Measurements from ENCODE around the gene ZNF580. TPM values are rescaled to one million over a fixed set of nuclear protein-coding genes. Genes with fewer than 3 reads are reported as not detected.

Gene ZNF580
- total and polyA plus RNA-seq, 2 experiments from 2014 or later = 10.1 to 53.8 TPM

DNA sequence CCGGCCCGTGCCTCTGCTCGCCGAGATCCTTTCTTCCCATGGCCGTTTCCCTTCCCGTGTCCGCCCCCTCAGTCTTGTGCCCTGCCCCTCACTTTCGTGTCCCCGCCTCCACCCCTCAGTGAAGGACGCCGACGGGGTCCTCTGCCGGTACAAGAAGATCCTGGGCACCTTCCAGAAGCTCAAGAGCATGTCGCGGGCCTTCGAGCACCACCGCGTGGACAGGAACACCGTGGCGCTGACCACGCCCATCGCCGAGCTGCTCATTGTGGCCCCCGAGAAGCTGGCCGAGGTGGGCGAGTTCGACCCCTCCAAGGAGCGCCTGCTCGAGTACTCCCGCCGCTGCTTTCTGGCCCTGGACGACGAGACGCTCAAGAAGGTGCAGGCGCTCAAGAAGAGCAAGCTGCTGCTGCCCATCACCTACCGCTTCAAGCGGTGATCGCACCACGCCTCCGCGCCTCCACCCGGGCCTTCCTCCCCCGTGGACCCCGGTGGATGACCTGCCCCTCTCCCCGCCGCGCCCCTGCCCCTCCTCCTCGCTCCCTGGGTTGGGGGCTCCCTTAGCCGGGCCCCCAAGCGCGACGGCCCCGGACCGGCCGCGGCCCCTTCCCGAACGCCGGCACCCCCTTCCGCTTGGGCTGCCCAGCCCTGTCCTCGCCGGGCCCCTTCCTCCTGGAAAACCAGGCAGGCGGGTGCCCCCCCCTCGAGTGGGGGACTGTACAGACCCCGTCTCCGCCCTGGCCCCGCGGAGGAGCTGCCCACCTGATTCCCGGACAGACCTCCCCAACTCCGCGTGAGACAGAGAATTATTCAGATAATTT lies 11.7 kb downstream of the ZNF580 start:
- Histone ChIP-seq H3K27ac (peak overlapping the region; percentile 51), H3K4me1 (ENCODE audit: insufficient read depth) (peaks cover 25% of the 10 kb centered on the region), H3K27me3 (no peaks in the 10 kb centered on the region), H3K4me3 (no peak overlapping the region), H3K36me3 (replicated peaks; ENCODE audit: insufficient read depth, low read depth) (no peaks in the 10 kb centered on the region), H3K79me2 (peaks cover 36% of the 10 kb centered on the region), H3K4me2 (peak overlapping the region; percentile 68), H3K9me2 (replicated peaks; ENCODE audit: insufficient read depth) (no peaks in the 10 kb centered on the region), H3K9me3 (ENCODE audit: low read depth) (no peaks in the 10 kb centered on the region), H2AFZ (no peak overlapping the region), H4K20me1 (ENCODE audit: insufficient read depth, poor library complexity, severe bottlenecking) (peaks cover 21% of the 10 kb centered on the region)
- no peak for DNase-seq (ENCODE audit: low spot score)
- WGBS (ENCODE audit: low lambda C conversion rate, missing lambda C conversion rate) = 73% methylated on average over 51 of the region's 71 CpGs
- TF ChIP-seq, protein P1, sequence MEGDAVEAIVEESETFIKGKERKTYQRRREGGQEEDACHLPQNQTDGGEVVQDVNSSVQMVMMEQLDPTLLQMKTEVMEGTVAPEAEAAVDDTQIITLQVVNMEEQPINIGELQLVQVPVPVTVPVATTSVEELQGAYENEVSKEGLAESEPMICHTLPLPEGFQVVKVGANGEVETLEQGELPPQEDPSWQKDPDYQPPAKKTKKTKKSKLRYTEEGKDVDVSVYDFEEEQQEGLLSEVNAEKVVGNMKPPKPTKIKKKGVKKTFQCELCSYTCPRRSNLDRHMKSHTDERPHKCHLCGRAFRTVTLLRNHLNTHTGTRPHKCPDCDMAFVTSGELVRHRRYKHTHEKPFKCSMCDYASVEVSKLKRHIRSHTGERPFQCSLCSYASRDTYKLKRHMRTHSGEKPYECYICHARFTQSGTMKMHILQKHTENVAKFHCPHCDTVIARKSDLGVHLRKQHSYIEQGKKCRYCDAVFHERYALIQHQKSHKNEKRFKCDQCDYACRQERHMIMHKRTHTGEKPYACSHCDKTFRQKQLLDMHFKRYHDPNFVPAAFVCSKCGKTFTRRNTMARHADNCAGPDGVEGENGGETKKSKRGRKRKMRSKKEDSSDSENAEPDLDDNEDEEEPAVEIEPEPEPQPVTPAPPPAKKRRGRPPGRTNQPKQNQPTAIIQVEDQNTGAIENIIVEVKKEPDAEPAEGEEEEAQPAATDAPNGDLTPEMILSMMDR (IDR thresholded peaks at IDR 0.05; ENCODE audit: poor library complexity) = no peak
- TF ChIP-seq EZH2 (IDR thresholded peaks at IDR 0.05; ENCODE audit: borderline replicate concordance) (no peak), EZH2phosphoT487 (IDR thresholded peaks at IDR 0.05; ENCODE audit: low read depth, severe bottlenecking, unreplicated experiment) (no peak)

DNA sequence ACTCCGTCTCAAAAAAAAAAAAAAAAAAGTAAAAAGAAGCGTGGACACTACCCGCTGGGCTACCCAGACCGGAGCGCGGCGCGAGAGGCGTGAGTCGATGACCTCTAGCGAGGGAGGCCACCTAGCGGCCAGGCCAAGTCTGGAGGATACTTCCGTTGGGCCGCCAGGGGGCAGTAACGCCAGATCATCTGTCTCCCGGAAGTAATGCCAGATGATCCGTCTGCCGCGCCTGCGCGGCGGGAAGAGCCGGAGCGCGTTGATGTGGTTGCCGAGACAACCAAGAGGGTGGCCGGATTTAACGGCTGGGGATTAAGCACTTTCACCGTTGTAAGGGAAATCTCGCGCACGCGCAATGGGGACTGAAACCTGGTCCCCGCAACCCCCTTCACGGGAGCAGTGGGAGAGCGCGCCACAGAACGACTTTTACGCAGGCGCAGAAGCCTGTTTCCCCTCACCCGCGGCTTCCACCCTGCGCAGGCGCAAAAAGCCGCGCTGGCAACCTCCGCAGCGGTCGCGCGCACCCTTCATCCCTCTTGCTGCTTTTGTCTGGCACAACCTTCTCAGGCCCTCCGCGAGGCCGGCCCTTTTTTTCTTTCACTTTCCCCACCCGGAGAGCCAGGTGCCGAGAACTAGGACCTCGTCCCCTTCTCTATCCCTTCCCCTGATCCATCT lies 13.0 kb downstream of the ZNF580 start:
- H3K4me2 ChIP-seq = peak overlapping the region; percentile 68
- peak; percentile 99 for DNase-seq (ENCODE audit: low spot score)
- no peak for TF ChIP-seq EZH2phosphoT487 (IDR thresholded peaks at IDR 0.05; ENCODE audit: low read depth, severe bottlenecking, unreplicated experiment)
- TF ChIP-seq, protein P1 (IDR thresholded peaks at IDR 0.05; ENCODE audit: poor library complexity) = peak; percentile 100
- peak overlapping the region; percentile 19 for H2AFZ ChIP-seq
- peaks cover 38% of the 10 kb centered on the region for H3K79me2 ChIP-seq
- no peaks in the 10 kb centered on the region for H3K36me3 ChIP-seq (replicated peaks; ENCODE audit: insufficient read depth, low read depth)
- peaks cover 30% of the 10 kb centered on the region for H3K4me1 ChIP-seq (ENCODE audit: insufficient read depth)
- H3K4me3 ChIP-seq = peak overlapping the region; percentile 15
- H3K27ac ChIP-seq = peak overlapping the region; percentile 94
- H3K9me3 ChIP-seq (ENCODE audit: low read depth) = no peaks in the 10 kb centered on the region
- H3K9me2 ChIP-seq (replicated peaks; ENCODE audit: insufficient read depth) = no peaks in the 10 kb centered on the region
- under 1% methylated on average over 57 of the region's 57 CpGs for WGBS (ENCODE audit: low lambda C conversion rate, missing lambda C conversion rate)
- H3K27me3 ChIP-seq = no peaks in the 10 kb centered on the region
- peaks cover 33% of the 10 kb centered on the region for H4K20me1 ChIP-seq (ENCODE audit: insufficient read depth, poor library complexity, severe bottlenecking)

DNA sequence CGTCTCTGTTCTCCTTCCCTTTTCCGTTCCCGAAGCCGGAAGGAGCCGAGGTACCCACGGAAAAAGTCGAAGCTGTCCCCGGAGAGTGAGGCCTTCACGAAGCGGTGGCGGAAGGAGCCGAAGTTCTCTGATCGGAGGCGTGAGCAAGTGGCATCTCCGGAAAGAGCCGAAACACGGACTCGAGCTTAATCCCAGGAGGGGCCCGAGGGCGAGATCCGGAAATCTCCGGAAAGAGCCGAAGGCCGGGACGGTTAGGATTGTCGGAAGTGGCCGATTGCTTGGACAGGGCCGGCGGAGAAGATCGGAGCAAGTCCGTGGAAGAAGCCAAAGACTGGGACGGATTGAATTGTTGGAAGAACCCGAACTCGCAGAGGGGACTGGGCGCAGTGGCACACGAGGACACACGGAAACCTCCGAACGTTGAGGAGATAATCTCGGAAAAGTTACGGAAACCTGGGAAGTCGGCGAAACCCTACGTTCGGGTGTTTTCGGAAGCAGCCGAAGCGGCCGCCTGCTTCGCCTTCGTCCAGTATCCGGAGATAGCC lies 13.6 kb downstream of the ZNF580 start:
- peak; percentile 99 for DNase-seq (ENCODE audit: low spot score)
- H4K20me1 ChIP-seq (ENCODE audit: insufficient read depth, poor library complexity, severe bottlenecking) = peaks cover 40% of the 10 kb centered on the region
- H3K4me2 ChIP-seq = peak overlapping the region; percentile 70
- H2AFZ ChIP-seq = peak overlapping the region; percentile 19
- peak overlapping the region; percentile 18 for H3K4me3 ChIP-seq
- no peaks in the 10 kb centered on the region for H3K27me3 ChIP-seq
- H3K79me2 ChIP-seq = peaks cover 44% of the 10 kb centered on the region
- H3K9me3 ChIP-seq (ENCODE audit: low read depth) = no peaks in the 10 kb centered on the region
- H3K9me2 ChIP-seq (replicated peaks; ENCODE audit: insufficient read depth) = no peaks in the 10 kb centered on the region
- peak overlapping the region; percentile 94 for H3K27ac ChIP-seq
- WGBS (ENCODE audit: low lambda C conversion rate, missing lambda C conversion rate) = 1% methylated on average over 52 of the region's 52 CpGs
- H3K36me3 ChIP-seq (replicated peaks; ENCODE audit: insufficient read depth, low read depth) = no peaks in the 10 kb centered on the region
- TF ChIP-seq, protein P1 (IDR thresholded peaks at IDR 0.05; ENCODE audit: poor library complexity) = no peak
- peaks cover 25% of the 10 kb centered on the region for H3K4me1 ChIP-seq (ENCODE audit: insufficient read depth)
